ENCODE measurements around the gene RPL23. TPM values are rescaled to one million over a fixed set of nuclear protein-coding genes. Genes with fewer than 3 reads are reported as not detected.
A peak's percentile ranks its signal among the peaks of the same experiment; 100 is the strongest.

RPL23 gene
- total RNA-seq, 1 experiment from 2014 or later = 1,631 TPM

DNA sequence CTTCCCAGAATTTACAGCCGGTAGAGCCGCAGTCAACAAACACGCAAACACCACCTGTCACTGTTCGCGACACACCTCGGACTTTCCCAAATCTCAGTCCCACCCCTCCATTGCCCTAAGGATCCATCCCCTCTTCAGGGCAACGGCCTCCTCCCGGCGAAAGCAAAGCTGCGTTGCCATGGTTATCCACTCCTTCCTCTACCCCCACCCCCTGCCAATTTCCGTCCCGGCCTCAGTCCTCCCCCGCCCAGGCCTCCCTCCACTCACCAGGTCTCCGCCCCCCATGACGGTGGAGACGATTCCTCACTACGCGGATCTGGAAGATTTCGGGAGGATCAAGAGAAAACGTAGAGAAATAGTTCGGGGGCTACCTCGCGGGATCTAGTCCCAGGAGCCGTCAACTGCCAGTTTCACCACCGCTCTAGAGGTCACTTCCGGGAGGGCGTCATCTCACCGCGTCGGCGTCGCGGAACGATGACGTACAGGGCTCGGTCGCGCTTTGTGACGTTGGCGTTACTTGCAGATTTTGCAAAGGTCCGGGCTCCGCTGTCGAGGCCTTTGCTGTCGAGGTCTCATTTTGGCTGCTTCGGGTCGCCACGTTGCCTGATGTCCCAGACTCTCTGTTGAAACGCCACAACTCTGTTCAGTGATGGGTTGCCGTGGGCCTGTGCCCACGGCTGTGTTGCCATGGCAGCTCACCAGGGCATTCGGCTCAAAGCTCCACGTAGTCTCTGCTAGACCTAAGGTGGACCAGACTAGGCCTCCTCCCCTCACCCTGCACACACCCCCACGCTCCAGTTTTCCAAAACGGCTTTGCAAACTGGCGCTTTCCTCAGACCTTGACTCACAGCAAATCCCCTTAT is 28.4 kb downstream of the RPL23 start, which contains the start of gene CWC25 (continued):
- TF ChIP-seq, protein P1, sequence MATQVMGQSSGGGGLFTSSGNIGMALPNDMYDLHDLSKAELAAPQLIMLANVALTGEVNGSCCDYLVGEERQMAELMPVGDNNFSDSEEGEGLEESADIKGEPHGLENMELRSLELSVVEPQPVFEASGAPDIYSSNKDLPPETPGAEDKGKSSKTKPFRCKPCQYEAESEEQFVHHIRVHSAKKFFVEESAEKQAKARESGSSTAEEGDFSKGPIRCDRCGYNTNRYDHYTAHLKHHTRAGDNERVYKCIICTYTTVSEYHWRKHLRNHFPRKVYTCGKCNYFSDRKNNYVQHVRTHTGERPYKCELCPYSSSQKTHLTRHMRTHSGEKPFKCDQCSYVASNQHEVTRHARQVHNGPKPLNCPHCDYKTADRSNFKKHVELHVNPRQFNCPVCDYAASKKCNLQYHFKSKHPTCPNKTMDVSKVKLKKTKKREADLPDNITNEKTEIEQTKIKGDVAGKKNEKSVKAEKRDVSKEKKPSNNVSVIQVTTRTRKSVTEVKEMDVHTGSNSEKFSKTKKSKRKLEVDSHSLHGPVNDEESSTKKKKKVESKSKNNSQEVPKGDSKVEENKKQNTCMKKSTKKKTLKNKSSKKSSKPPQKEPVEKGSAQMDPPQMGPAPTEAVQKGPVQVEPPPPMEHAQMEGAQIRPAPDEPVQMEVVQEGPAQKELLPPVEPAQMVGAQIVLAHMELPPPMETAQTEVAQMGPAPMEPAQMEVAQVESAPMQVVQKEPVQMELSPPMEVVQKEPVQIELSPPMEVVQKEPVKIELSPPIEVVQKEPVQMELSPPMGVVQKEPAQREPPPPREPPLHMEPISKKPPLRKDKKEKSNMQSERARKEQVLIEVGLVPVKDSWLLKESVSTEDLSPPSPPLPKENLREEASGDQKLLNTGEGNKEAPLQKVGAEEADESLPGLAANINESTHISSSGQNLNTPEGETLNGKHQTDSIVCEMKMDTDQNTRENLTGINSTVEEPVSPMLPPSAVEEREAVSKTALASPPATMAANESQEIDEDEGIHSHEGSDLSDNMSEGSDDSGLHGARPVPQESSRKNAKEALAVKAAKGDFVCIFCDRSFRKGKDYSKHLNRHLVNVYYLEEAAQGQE (IDR thresholded peaks at IDR 0.05; ENCODE audit: low read depth) = no peak
- TF ChIP-seq, protein P2, sequence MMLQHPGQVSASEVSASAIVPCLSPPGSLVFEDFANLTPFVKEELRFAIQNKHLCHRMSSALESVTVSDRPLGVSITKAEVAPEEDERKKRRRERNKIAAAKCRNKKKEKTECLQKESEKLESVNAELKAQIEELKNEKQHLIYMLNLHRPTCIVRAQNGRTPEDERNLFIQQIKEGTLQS (IDR thresholded peaks at IDR 0.05) = no peak
- no peak for TF ChIP-seq FOSL1 (IDR thresholded peaks at IDR 0.05; ENCODE audit: low read depth)

DNA sequence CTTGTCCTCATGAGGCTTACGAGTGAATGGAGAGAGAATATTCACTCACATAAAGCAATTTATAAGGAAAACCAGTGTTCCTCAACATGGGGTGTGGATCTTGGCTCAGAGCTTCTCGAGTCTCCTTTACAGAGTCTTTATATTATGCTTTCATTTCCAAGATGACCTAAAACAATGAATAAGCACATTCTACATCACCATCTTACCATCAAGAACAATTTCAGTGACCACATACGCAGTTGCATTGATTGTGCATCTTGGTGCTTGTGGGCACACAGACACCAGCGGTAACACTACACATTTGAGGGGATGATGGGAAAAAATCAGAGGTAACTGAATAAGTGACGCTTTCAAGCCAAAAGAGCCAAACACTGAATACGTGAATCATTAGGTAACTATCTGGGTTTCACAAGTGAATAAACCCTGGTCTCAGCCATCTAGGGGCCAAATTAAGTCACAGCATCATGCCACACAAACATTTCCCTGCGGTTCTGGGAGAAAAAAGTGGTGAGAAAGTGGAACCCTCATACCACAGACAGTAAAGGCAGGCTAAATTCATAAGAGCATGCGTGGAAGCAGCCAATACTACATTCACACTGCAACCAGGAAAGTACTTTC is 37.8 kb downstream of the RPL23 start:
- Histone ChIP-seq H3K4me2 (ENCODE audit: low read length) (no peak overlapping the region), H3K4me3 (replicated peaks in 1 of 2; ENCODE audit: low read depth in 1 of 2, low read length in 2 of 2) (no peak overlapping the region), H3K9ac (ENCODE audit: low read length) (no peak overlapping the region), H2AFZ (ENCODE audit: low read depth, low read length, poor library complexity, severe bottlenecking) (no peak overlapping the region), H3K27me3 (ENCODE audit: insufficient read depth, low read length) (no peaks in the 10 kb centered on the region), H3K27ac (ENCODE audit: low read depth, low read length) (no peak overlapping the region), H3K9me2 (ENCODE audit: insufficient read depth) (no peaks in the 10 kb centered on the region), H4K20me1 (ENCODE audit: insufficient read depth) (no peaks in the 10 kb centered on the region), H3K4me1 (ENCODE audit: control insufficient read depth in 1 of 2, insufficient read depth in 2 of 2, low read length in 2 of 2) (no peaks in the 10 kb centered on the region), H3K79me2 (ENCODE audit: insufficient read depth, low read length) (peaks cover 34% of the 10 kb centered on the region), H3K36me3 (ENCODE audit: control insufficient read depth in 1 of 2, insufficient read depth in 2 of 2, low read length in 2 of 2) (peaks cover 25 to 27% of the 10 kb centered on the region in 2 experiments), H3K9me3 (ENCODE audit: control insufficient read depth in 1 of 2, insufficient read depth in 1 of 2, low read depth in 1 of 2, low read length in 2 of 2) (no peaks in the 10 kb centered on the region)
- intact Hi-C loops (cut with micrococcal nuclease) = no loop called here
- TF ChIP-seq EZH2 (IDR thresholded peaks at IDR 0.05) (no peak), RAD21 (IDR thresholded peaks at IDR 0.05; ENCODE audit: low read depth) (0 out of 2 replicates have a peak, but pooled peaks have one; percentile 5)
- TF ChIP-seq, protein P3, sequence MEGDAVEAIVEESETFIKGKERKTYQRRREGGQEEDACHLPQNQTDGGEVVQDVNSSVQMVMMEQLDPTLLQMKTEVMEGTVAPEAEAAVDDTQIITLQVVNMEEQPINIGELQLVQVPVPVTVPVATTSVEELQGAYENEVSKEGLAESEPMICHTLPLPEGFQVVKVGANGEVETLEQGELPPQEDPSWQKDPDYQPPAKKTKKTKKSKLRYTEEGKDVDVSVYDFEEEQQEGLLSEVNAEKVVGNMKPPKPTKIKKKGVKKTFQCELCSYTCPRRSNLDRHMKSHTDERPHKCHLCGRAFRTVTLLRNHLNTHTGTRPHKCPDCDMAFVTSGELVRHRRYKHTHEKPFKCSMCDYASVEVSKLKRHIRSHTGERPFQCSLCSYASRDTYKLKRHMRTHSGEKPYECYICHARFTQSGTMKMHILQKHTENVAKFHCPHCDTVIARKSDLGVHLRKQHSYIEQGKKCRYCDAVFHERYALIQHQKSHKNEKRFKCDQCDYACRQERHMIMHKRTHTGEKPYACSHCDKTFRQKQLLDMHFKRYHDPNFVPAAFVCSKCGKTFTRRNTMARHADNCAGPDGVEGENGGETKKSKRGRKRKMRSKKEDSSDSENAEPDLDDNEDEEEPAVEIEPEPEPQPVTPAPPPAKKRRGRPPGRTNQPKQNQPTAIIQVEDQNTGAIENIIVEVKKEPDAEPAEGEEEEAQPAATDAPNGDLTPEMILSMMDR (IDR thresholded peaks at IDR 0.05 in 2 of 3, conservative IDR thresholded peaks at IDR 0.05 in 1 of 3; ENCODE audit: borderline replicate concordance in 1 of 3, insufficient read depth in 1 of 3, low read depth in 2 of 3, low read length in 2 of 3) = peak in 2 of 3 experiments; percentile 28 to 36; a peak in 2 of 6 replicates
- ChIA-PET POLR2A (no interaction called here), CTCF (no interaction called here), RAD21 (ENCODE audit: low non-redundant PET in 1 of 2, low total read pairs in 2 of 2, uncharacterized antibody in 2 of 2, unreplicated experiment in 2 of 2) (no interaction called here)
- BruUV-seq (replicated peaks) = no TSS peak
- peak; percentile 60 for ATAC-seq
- no peak for DNase-seq (ENCODE audit: low read depth, low spot score)
